SK-N-SH (cell line): ENCODE data around the gene GSG1L2. TPM values are rescaled to one million over a fixed set of nuclear protein-coding genes. Genes with fewer than 3 reads are reported as not detected.

Source experiments
- CTCF ChIA-PET: fragments of 300-600, 350-600 bp; formaldehyde crosslinking; extraction: SDS; loops from one replicate; lab custom pipeline; 2021; lab: Yijun Ruan, JAX
- POLR2A ChIA-PET: fragments of 350-600 bp; sonication (Branson Sonifier 250); formaldehyde crosslinking; extraction: SDS; loops from one replicate; lab custom pipeline; 2020; ENCODE audit warnings: antibody characterized with exemption, inconsistent platforms; lab: Yijun Ruan, JAX
- DNase-seq: peaks from one replicate; pipeline ENCODE4 v3.0.0; 2012
- H2AFZ ChIP-seq: fragments of 200-600 bp; sonication (generic); 2 replicates; pipeline ENCODE4 v1.8.1; 2016; ENCODE audit warnings: antibody characterized with exemption, mild to moderate bottlenecking, low read depth
- H3F3A ChIP-seq: fragments of 200-600 bp; sonication (generic); replicated peaks from 2 replicates; pipeline ENCODE3; 2016; ENCODE audit warnings: antibody characterized with exemption, mild to moderate bottlenecking; ENCODE audit not compliant: insufficient read depth
- H3K27ac ChIP-seq, 2 experiments: fragments of 200-500 bp in 1 of 2; fragments of 200-600 bp in 1 of 2; sonication (Bioruptor generic) in 1 of 2; sonication (generic), shearing (Covaris generic) in 1 of 2; 2 replicates each; pipeline versions ENCODE4 v1.5.1 to v1.6.1; 2014 to 2016; ENCODE audit warnings: low read depth in 2 of 2, inconsistent platforms in 1 of 2, low read length in 1 of 2, mild to moderate bottlenecking in 1 of 2, mixed read lengths in 1 of 2
- H3K27me3 ChIP-seq: fragments of 200-600 bp; sonication (generic), shearing (Covaris generic); 2 replicates; pipeline ENCODE4 v1.6.1; 2016; ENCODE audit warnings: mixed run types; ENCODE audit not compliant: insufficient read depth
- H3K36me3 ChIP-seq, 2 experiments: fragments of 200-500 bp in 1 of 2; fragments of 200-600 bp in 1 of 2; sonication (Bioruptor generic) in 1 of 2; sonication (generic) in 1 of 2; replicated peaks in 1 of 2; 2 replicates each; pipeline versions ENCODE3 to v1.5.1; 2014 to 2016; ENCODE audit warnings: low read length in 1 of 2, mild to moderate bottlenecking in 1 of 2; ENCODE audit not compliant: insufficient read depth in 2 of 2, control insufficient read depth in 1 of 2
- H3K4me1 ChIP-seq, 2 experiments: fragments of 200-500 bp in 1 of 2; fragments of 200-600 bp in 1 of 2; sonication (Bioruptor generic) in 1 of 2; sonication (generic), shearing (Covaris generic) in 1 of 2; 2 replicates each; pipeline versions ENCODE4 v1.5.1 to v1.6.1; 2014 to 2016; ENCODE audit warnings: low read depth in 1 of 2, low read length in 1 of 2, mixed run types in 1 of 2; ENCODE audit not compliant: insufficient read depth in 2 of 2, control insufficient read depth in 1 of 2
- H3K4me2 ChIP-seq: fragments of 200-600 bp; sonication (generic), shearing (Covaris generic); 2 replicates; pipeline ENCODE4 v1.6.1; 2017; ENCODE audit warnings: mixed run types
- H3K4me3 ChIP-seq, 2 experiments: fragments of 200-500 bp in 1 of 2; fragments of 200-600 bp in 1 of 2; sonication (Bioruptor generic) in 1 of 2; sonication (generic), shearing (Covaris generic) in 1 of 2; 2 replicates each; pipeline versions ENCODE4 v1.5.1 to v1.8.1; 2014 to 2016; ENCODE audit warnings: low read depth in 2 of 2, inconsistent platforms in 1 of 2, low read length in 1 of 2, mild to moderate bottlenecking in 1 of 2, mixed read lengths in 1 of 2, moderate library complexity in 1 of 2
- H3K79me2 ChIP-seq: fragments of 200-600 bp; sonication (generic); 2 replicates; pipeline ENCODE4 v1.8.1; 2017; ENCODE audit warnings: mild to moderate bottlenecking; ENCODE audit not compliant: insufficient read depth
- H3K9ac ChIP-seq: fragments of 200-600 bp; sonication (generic); 2 replicates; pipeline ENCODE4 v1.6.1; 2017; ENCODE audit warnings: mixed run types
- H3K9me2 ChIP-seq: fragments of 200-600 bp; sonication (generic); 2 replicates; pipeline ENCODE4 v1.6.1; 2017; ENCODE audit warnings: mixed run types
- H3K9me3 ChIP-seq: fragments of 200-600 bp; sonication (generic); 2 replicates; pipeline ENCODE4 v1.6.1; 2017; ENCODE audit warnings: mixed run types, mild to moderate bottlenecking, moderate library complexity
- H4K20me1 ChIP-seq: fragments of 200-600 bp; sonication (generic); 2 replicates; pipeline ENCODE4 v1.6.1; 2017; ENCODE audit warnings: mild to moderate bottlenecking, mixed run types; ENCODE audit not compliant: insufficient read depth
- CHD2 ChIP-seq: fragments of 150-350 bp; IDR thresholded peaks from 2 replicates; pipeline ENCODE4 v1.6.1; 2018; ENCODE audit warnings: low read length; ENCODE audit not compliant: partially characterized antibody
- EP300 ChIP-seq, 2 experiments: IDR thresholded peaks; 2 replicates each; pipeline versions ENCODE4 v1.4.0 to v1.6.1; 2012; ENCODE audit warnings: borderline replicate concordance in 1 of 2, low read depth in 1 of 2, low read length in 1 of 2
- FOXM1 ChIP-seq: IDR thresholded peaks from 2 replicates; pipeline ENCODE4 v1.4.0; 2012; ENCODE audit warnings: low read depth, mild to moderate bottlenecking
- GATA2 ChIP-seq: sonication (generic); formaldehyde crosslinking; IDR thresholded peaks from 2 replicates; pipeline ENCODE4 v1.5.0; 2020; ENCODE audit warnings: mild to moderate bottlenecking, missing genetic modification reagents
- IRF3 ChIP-seq: fragments of 150-350 bp; IDR thresholded peaks from 2 replicates; pipeline ENCODE4 v1.6.1; 2016; ENCODE audit warnings: mild to moderate bottlenecking, low read depth, low read length
- JUND ChIP-seq: IDR thresholded peaks from 2 replicates; pipeline ENCODE4 v1.4.0; 2012
- MAX ChIP-seq: IDR thresholded peaks from 2 replicates; pipeline ENCODE4 v1.4.0; 2012; ENCODE audit warnings: low read depth
- MEF2A ChIP-seq: IDR thresholded peaks from 2 replicates; pipeline ENCODE4 v1.4.0; 2012; ENCODE audit warnings: low read depth, borderline replicate concordance
- POLR2AphosphoS5 ChIP-seq: IDR thresholded peaks from 2 replicates; pipeline ENCODE4 v1.6.1; 2012; ENCODE audit warnings: low read depth, low read length
- RAD21 ChIP-seq: IDR thresholded peaks from 2 replicates; pipeline ENCODE4 v1.6.1; 2012; ENCODE audit warnings: mild to moderate bottlenecking, low read length
- REST ChIP-seq: IDR thresholded peaks from 2 replicates; pipeline ENCODE4 v1.6.1; 2012; ENCODE audit warnings: mild to moderate bottlenecking, low read depth, low read length, moderate library complexity
- RXRA ChIP-seq: IDR thresholded peaks from 2 replicates; pipeline ENCODE4 v1.4.0; 2012; ENCODE audit warnings: low read depth, mild to moderate bottlenecking, borderline replicate concordance
- SIN3A ChIP-seq: IDR thresholded peaks from 2 replicates; pipeline ENCODE4 v1.6.1; 2012; ENCODE audit warnings: low read depth, mild to moderate bottlenecking, low read length, moderate library complexity, borderline replicate concordance
- TCF12 ChIP-seq: IDR thresholded peaks from 2 replicates; pipeline ENCODE4 v1.4.0; 2012
- TEAD4 ChIP-seq: IDR thresholded peaks from 2 replicates; pipeline ENCODE4 v1.4.0; 2012; ENCODE audit warnings: mild to moderate bottlenecking, borderline replicate concordance; ENCODE audit not compliant: insufficient read depth
- USF2 ChIP-seq: fragments of 150-350 bp; IDR thresholded peaks from 2 replicates; pipeline ENCODE4 v1.6.1; 2017; ENCODE audit warnings: antibody characterized with exemption, low read length, low read depth, borderline replicate concordance
- YY1 ChIP-seq: IDR thresholded peaks from 2 replicates; pipeline ENCODE4 v1.4.0; 2012; ENCODE audit warnings: low read depth, mild to moderate bottlenecking
- WGBS: methylation state at CpG from one replicate; pipeline ENCODE4 v1.1.6; 2017; ENCODE audit warnings: low lambda C conversion rate; 5-methylcytosine and 5-hydroxymethylcytosine counted together
- polyA plus RNA-seq, 3 experiments: library from polyadenylated mRNA; depleted of rRNA; stranded (reverse); fragments of >200 nt; gene quantifications; 2 replicates each; pipeline ENCODE4 v1.2.3, GENCODE V29; 2012

Gene GSG1L2
- polyA plus RNA-seq, 1 of the 3 experiments (the other 2 are of a cell fraction): not detected

- TF ChIP-seq USF2: no peak
- TF ChIP-seq IRF3: no peak
- no peak for TF ChIP-seq EP300 (IDR thresholded peaks at IDR 0.05; ENCODE audit: borderline replicate concordance in 1 of 2, low read depth in 1 of 2, low read length in 1 of 2)
These were observed 28.3 kb upstream of the GSG1L2 start (continued) for GRCh38 chr17:9850151-9850550.

- no peaks in the 10 kb centered on the region for H3K9me3 ChIP-seq
- DNase-seq: no peak
- POLR2A ChIA-PET: no interaction called here
These were observed 23.4 kb upstream of the GSG1L2 start for GRCh38 chr17:9845306-9845705.

GRCh38 chr17:9844153-9844552 is 22.3 kb upstream of the GSG1L2 start:
- Histone ChIP-seq H3K79me2 (no peaks in the 10 kb centered on the region), H3F3A (no peaks in the 10 kb centered on the region), H3K27ac (no peak overlapping the region), H3K4me2 (no peak overlapping the region), H3K27me3 (peaks cover 5% of the 10 kb centered on the region; the same call in 1 of the 2 replicates), H3K9ac (no peak overlapping the region), H4K20me1 (no peaks in the 10 kb centered on the region), H3K4me3 (no peak overlapping the region), H3K4me1 (no peaks in the 10 kb centered on the region), H2AFZ (no peak overlapping the region), H3K9me3 (no peaks in the 10 kb centered on the region), H3K36me3 (no peaks in the 10 kb centered on the region), H3K9me2 (no peaks in the 10 kb centered on the region)
- ChIA-PET POLR2A (no interaction called here), CTCF (no interaction called here)
- DNase-seq: no peak
- TF ChIP-seq FOXM1: no peak
- TF ChIP-seq JUND: no peak
- TF ChIP-seq EP300 (IDR thresholded peaks at IDR 0.05; ENCODE audit: borderline replicate concordance in 1 of 2, low read depth in 1 of 2, low read length in 1 of 2): no peak
- no peak for TF ChIP-seq TCF12
- no peak for TF ChIP-seq REST
- TF ChIP-seq MAX: no peak
- no peak for TF ChIP-seq RAD21
- TF ChIP-seq SIN3A: no peak
- no peak for TF ChIP-seq YY1
- no peak for TF ChIP-seq POLR2AphosphoS5
- TF ChIP-seq IRF3: no peak
- TF ChIP-seq GATA2: no peak
- no peak for TF ChIP-seq CHD2
- no peak for TF ChIP-seq MEF2A
- no peak for TF ChIP-seq TEAD4
- 20% methylated on average over 8 of the region's 8 CpGs for WGBS

More at GRCh38 chr17:9845306-9845705, 23.4 kb upstream of the GSG1L2 start:
- no peak overlapping the region for H3K4me2 ChIP-seq
- CTCF ChIA-PET: interaction anchor here (1.4 kb wide), 1 partner anchor 11 kb away, joined by 8 read pairs; no protein-coding TSS in a partner anchor
- H3K4me1 ChIP-seq: no peaks in the 10 kb centered on the region
- no peaks in the 10 kb centered on the region for H3K9me2 ChIP-seq
- no peaks in the 10 kb centered on the region for H3K36me3 ChIP-seq
- H2AFZ ChIP-seq: no peak overlapping the region
- H3K79me2 ChIP-seq: no peaks in the 10 kb centered on the region
- no peak overlapping the region for H3K27ac ChIP-seq
- H3K4me3 ChIP-seq: no peak overlapping the region
- H3K9ac ChIP-seq: no peak overlapping the region
- no peaks in the 10 kb centered on the region for H4K20me1 ChIP-seq
- TF ChIP-seq RAD21 (no peak), RXRA (no peak)
- H3K27me3 ChIP-seq: peaks cover 5% of the 10 kb centered on the region; the same call in 1 of the 2 replicates
- H3F3A ChIP-seq: no peaks in the 10 kb centered on the region
- WGBS: 17% methylated on average over 4 of the region's 4 CpGs
